H1 (cell line): ENCODE data around the gene GAS6.

ENCODE experiments used
- CTCF ChIP-seq, 3 experiments: IDR thresholded peaks; 1 replicate in 2 of 3; 2 replicates in 1 of 3; pipeline versions ENCODE4 v1.5.1 to v1.6.1; 2011; ENCODE audit warnings: low read length in 3 of 3, mild to moderate bottlenecking in 3 of 3, inconsistent platforms in 2 of 3, low read depth in 1 of 3, moderate library complexity in 1 of 3; ENCODE audit not compliant: insufficient read depth in 1 of 3; ENCODE audit errors: control extremely low read depth in 1 of 3
- EP300 ChIP-seq, 2 experiments: IDR thresholded peaks; 1 replicate in 1 of 2; 2 replicates in 1 of 2; pipeline ENCODE4 v1.6.1; 2011 to 2012; ENCODE audit warnings: low read depth in 2 of 2, low read length in 2 of 2, mild to moderate bottlenecking in 2 of 2, borderline replicate concordance in 1 of 2, inconsistent platforms in 1 of 2, moderate library complexity in 1 of 2
- FOSL1 ChIP-seq: IDR thresholded peaks from 2 replicates; pipeline ENCODE4 v1.6.1; 2011; ENCODE audit warnings: mild to moderate bottlenecking, low read depth, low read length, moderate library complexity; ENCODE audit not compliant: insufficient read depth
- GABPA ChIP-seq: IDR thresholded peaks from 2 replicates; pipeline ENCODE4 v1.6.1; 2011; ENCODE audit warnings: mild to moderate bottlenecking, low read length, moderate library complexity, borderline replicate concordance; ENCODE audit not compliant: insufficient read depth
- HDAC6 ChIP-seq: IDR thresholded peaks from one replicate; pipeline ENCODE4 v1.7.1; 2012; ENCODE audit warnings: low read depth, mild to moderate bottlenecking, inconsistent platforms, low read length, moderate library complexity
- JUND ChIP-seq: IDR thresholded peaks from 2 replicates; pipeline ENCODE4 v1.6.1; 2011; ENCODE audit warnings: mild to moderate bottlenecking, improper control_type of control experiment, low read length
- POLR2A ChIP-seq, 2 experiments: IDR thresholded peaks; 1 replicate in 1 of 2; 2 replicates in 1 of 2; pipeline ENCODE4 v1.6.1; 2011; ENCODE audit warnings: low read depth in 2 of 2, low read length in 2 of 2, mild to moderate bottlenecking in 2 of 2; ENCODE audit errors: control extremely low read depth in 1 of 2
- RXRA ChIP-seq: IDR thresholded peaks from 2 replicates; pipeline ENCODE4 v1.6.1; 2011; ENCODE audit warnings: low read depth, mild to moderate bottlenecking, low read length, moderate library complexity; ENCODE audit not compliant: insufficient read depth
- SP1 ChIP-seq: IDR thresholded peaks from 2 replicates; pipeline ENCODE4 v1.6.1; 2011; ENCODE audit warnings: low read depth, low read length
- TBP ChIP-seq: IDR thresholded peaks from 2 replicates; pipeline ENCODE4 v1.6.1; 2011; ENCODE audit warnings: low read depth, low read length, improper control_type of control experiment
- TF ChIP-seq, protein P1 (sequence below): IDR thresholded peaks from 2 replicates; pipeline ENCODE4 v1.6.1; 2012; ENCODE audit warnings: inconsistent platforms

DNA sequence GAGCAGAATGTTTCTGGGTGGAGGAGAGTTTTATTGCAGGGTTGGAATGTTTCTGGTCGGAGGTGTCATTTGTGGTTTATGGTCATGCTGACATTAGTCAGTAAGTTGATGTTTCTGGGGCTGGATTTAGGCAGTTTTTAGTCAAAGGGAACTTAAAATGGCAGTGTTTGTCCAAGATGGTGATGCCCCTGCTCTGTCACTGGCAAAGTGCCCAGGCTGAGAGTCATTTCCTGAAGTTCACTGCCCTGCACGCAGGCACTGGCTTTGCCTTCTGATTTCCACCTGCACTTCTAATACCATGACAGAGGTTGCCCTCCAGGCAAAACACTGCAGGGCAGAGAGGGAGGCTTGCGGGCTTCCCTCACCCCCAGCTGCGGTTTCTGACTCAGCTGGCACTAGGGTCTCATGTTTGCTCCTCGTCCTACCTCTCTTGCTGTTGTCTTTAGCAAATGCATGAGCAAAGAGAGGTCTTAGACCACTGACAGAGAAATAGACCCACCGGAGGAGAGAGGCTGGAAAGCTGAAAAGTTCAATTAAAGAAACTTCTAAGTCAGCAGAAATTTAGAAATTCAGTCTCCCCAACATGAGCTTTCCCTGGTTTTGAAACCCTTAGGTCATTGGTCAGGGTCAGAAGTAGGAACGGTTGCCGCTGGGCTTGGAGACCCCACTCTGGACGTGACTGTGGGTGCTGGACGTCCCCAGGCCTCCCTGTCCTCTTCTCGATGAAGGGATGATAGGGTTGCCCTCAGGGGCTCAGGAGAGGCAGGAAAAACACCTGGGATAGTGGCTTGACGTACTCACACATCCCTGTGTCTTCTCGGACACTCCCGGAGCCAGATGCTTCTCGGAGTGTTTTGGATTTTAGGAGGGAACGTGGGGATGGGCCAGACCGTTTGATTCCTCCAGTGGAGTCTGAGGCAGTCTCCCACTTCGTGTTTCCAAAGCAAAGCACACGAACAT, 78.5 kb downstream of the GAS6 start:
- no peak for TF ChIP-seq FOSL1
- TF ChIP-seq HDAC6, result no peak
- no peak for TF ChIP-seq GABPA
- no peak for TF ChIP-seq CTCF (IDR thresholded peaks at IDR 0.05; ENCODE audit: control extremely low read depth in 1 of 3, insufficient read depth in 1 of 3, low read depth in 1 of 3, low read length in 3 of 3)
- TF ChIP-seq POLR2A (IDR thresholded peaks at IDR 0.05; ENCODE audit: control extremely low read depth in 1 of 2, low read depth in 2 of 2, low read length in 2 of 2), result no peak
- TF ChIP-seq SP1, result no peak
- TF ChIP-seq JUND, result no peak
- TF ChIP-seq TBP, result no peak
- no peak for TF ChIP-seq EP300 (IDR thresholded peaks at IDR 0.05; ENCODE audit: borderline replicate concordance in 1 of 2, low read depth in 2 of 2, low read length in 2 of 2)
- TF ChIP-seq RXRA, result no peak
- TF ChIP-seq, protein P1, sequence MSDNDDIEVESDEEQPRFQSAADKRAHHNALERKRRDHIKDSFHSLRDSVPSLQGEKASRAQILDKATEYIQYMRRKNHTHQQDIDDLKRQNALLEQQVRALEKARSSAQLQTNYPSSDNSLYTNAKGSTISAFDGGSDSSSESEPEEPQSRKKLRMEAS, result no peak
